HG02571 (cell line): ENCODE data around the gene AMER1.
A peak's percentile ranks its signal among the peaks of the same experiment; 100 is the strongest.
"Not testable (repeated sequence)": the region's sequence is repeated elsewhere in the genome, so short reads cannot be mapped to it uniquely, and the experiment has no call there.

Experiments
- ATAC-seq: cut with Tn5 transposase; IDR thresholded peaks from one replicate; pipeline ENCODE4 v1.9.1; 2021; ENCODE audit warnings: mild to moderate bottlenecking, moderate library complexity; ENCODE audit not compliant: unreplicated experiment

AMER1 gene

GRCh38 chrX:64205441-64205734 lies at the start of gene AMER1:
Gene AMER1 (minus strand): TSS chrX:64205708. CDS start chrX:64193286, 12,422 bp downstream.
- peak; percentile 38 for ATAC-seq

DNA sequence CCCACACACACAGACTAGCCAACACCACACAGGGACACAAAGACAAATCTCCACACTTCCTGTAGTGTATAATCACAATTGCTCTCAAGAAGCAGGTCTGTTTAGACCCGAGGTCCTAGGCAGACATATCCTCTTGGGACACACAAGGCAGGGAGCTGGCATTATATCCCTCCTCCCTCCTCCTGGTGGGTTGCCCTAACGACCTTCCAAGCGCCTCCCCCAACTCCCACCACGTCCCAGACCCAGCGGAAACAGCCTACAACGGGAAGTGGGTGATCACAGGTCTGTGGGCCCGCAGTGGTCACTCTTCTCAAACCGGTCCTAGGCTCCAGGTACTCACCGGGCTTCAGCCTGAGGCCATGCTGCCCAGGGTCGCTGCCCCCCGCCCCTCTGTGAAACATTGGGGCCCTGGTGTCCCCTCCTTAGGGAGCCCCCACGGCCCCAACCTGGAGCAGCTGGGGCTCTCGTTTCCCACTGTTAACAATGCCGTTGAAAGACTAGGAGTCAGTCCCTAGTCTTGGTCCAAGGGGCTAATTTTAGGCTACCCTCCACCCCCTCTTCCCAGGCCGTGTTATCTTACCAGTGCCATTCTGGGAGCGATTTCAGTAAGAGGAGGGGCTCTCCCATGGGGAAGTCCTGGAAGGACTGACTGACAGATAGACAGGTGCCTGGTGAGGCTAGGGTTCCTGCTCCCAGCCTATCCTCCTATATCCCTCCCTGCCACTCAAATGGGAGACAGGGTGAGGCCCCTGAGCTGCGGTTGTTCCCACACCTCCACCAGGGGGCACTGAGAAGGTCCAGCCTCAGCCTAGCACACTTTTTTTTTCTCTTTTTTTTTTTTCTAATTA lies 24.8 kb upstream of the AMER1 start, which contains the start of gene ASB12:
Gene ASB12 (minus strand): TSS at position 485 of the 848 bp plus-strand sequence. CDS start 4,957 bp downstream, outside the sequence.
- no peak for ATAC-seq

DNA sequence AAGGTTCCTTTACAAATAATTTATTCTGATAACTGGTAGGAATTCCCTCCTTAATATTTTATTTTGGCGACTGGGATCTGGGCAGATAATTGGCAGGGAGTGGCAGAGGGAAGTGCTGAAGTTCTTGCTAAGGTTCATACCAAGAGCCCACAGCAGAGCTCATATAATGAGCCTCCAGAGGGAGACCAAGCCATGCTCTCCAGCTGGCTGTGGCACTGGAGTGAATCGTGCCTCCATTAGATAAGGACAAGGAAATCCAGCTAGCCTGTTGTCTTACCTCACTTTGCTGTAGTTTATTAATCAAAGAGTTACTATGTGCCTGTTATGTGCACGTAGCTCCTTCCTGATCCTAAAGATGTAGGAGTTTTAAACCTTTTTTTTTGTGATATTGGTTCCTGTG lies 23.6 kb upstream of the AMER1 start:
- no peak for ATAC-seq

GRCh38 chrX:64218023-64218422 lies 12.5 kb upstream of the AMER1 start:
- no peak for ATAC-seq

DNA sequence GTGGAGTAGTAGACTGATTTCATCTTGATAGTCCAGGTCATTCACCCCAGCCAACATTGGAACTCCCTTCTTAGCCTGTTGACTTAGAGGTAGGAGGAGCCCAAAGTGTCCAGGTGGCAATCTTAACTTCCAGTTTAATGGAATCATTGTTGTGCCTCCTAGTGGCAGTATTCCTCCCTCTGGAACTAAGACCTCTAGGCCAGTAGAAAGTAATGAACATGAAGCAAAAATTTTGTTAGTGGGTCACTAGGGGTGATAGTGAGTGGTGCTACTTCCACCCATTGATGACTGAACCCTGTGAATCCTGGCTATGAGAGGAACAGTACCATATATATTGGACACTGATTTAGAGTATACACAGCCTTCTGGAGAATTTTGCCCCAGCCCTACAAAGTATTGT lies 8.5 kb upstream of the AMER1 start:
- ATAC-seq = not testable (repeated sequence)

GRCh38 chrX:64206556-64207162 lies 1.2 kb upstream of the AMER1 start:
- no peak for ATAC-seq

DNA sequence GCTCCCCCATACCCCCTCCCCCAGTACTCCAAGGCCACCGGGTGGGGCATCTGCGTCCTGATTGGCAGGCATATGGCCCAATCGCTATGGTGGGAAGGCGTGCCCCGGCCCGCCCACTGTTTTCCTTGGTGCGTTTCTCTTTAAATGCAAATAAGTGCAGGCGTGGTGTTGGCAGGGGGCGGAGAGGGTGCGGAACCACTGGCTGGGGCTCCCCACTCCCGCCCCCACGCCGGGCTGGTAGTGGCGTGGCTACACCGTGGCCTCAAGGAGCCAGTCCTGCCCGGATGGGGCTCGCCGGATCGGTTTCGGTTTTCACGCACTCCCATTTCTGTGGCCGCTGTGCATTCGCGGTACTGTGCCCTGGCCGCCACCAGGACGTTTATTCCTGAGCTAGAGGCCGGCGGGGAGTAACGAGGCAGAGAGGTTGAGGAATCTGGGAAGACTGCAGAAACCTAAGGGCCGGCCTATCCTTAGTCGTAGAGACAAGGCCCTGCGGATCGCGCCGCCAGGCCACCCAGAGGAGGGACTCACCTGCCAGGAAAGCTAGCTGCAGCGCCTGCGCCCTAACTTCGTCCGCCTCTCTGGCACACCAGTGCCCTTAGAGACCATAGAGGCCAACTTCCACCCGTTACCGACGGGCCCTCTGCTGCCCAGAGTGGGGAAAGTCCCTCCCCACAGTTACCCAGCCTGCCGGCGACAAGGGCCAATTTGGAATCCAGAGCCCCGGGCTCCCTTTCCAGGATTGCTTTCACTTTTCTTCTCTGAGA lies 410 bp upstream of the AMER1 start:
- peak; percentile 90 for ATAC-seq

DNA sequence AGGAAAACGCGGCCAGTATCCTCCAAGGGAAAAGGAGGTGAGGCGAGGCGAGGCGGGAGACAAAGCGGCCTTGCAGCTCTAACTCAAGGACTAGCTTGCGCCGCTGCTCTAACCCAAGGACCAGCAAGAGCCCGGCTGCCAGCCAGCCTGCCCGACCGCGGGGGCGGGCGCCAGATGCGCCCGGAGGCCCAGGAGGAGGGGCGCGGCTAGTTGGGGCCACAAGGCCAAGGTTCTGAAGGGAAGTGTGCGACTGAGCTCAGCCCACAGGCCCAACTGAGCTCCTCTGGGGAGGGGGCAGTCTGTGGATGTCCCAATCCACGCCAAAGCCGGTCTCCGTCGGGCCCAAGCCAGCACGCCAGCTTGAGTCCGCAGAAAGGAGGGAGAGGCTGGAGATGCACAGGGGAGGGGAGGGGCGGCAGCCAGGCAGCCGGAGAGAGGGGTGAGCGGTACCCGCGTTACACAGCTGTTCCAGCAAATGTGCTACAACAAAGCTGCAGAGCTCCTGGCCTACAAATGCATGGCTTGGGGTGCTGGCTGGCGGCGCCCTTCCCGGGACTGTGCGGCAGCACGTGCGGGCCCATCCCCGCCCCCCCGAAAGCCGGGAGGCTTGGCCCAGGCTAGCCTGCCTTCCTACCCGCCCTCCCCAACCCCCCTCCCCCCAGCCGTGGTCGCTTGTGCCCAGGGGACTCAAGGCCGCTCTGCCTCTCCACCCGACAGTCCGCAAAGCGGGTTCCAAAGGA lies 637 bp downstream of the AMER1 start:
- peak; percentile 5 for ATAC-seq

DNA sequence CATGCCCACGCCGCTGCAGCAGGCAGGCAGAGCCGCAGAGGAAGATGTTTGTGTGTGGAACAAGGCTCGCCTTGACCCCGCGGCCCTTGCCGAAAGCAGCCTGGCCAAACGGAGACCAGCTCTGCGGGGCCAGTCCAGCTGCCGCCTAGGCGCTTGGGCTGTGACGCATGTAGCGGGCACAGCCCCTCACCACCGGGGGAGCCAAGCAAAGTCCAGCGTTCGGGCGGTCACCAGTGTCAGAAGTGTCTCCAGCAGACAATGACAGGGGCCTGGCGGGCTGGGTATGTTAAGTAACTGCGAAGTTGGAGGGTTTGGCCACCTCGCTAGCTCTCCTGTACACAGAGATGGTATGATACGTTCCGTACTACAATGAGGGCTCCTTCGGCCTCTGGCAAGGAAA lies 1.3 kb downstream of the AMER1 start:
- no peak for ATAC-seq

DNA sequence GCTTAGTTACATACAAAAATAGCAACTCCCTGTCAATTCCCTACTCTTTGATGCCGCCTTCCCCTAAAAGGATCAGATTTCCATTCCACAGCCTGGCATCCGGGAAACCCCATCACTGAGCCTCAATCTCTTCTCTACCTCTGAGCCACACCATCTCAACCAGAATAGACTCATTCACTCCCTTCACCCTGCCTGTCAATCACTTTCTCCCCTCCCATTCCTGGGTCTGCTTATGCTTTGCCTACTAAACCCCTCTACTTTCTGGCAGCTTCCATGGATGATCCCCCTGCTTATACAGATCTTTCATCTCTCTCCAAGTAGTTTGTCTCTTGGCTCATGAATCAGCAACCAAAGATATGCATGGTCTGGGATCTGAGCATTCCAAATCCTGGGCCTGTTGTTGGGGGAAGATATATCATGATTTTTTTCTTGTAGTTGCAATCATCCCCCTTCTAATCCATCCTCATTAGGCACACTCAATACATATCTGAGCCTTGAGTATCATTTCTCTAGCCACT lies 2.6 kb downstream of the AMER1 start:
- ATAC-seq = no peak

DNA sequence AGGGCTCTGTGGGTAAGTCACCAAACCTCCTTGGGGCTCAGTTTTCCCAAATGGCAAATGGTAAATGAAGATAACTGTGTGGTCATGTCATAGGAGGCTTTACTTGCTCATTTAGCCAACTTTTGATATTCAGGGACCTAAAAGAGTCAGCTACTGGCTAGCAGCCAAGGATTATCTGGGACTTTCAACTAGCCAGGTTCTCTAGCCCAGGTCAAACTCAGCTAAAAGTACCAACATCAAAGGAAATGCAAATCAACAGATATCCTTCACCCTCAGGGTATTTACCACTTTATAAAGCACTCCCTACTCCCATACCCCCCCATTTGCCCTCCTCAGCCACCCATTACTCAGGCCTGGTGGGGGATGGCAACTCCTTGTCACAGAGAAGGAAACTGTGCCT lies 7.5 kb downstream of the AMER1 start:
- ATAC-seq = no peak

GRCh38 chrX:64196606-64197005 lies 8.9 kb downstream of the AMER1 start:
- ATAC-seq = no peak

DNA sequence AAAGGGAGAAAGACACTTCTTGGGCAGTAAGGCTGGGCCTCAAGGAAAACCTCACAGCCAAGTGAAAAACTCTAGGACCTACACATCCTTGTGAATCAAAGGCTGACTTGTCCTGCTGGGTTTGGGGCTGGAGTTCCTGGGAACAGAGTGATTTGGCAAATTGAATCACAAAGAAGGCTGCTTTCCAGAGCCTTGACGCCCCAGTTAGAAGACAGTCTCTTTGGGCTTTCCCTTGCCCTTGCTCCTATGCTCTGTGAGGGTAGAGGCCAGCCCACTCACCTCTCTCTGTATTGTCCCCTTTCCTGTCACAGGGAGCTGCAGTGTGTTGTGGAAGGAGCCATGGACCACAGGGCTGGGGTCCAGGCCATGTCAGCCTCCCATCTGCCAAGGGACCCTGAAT lies 9.6 kb downstream of the AMER1 start:
- ATAC-seq = no peak

DNA sequence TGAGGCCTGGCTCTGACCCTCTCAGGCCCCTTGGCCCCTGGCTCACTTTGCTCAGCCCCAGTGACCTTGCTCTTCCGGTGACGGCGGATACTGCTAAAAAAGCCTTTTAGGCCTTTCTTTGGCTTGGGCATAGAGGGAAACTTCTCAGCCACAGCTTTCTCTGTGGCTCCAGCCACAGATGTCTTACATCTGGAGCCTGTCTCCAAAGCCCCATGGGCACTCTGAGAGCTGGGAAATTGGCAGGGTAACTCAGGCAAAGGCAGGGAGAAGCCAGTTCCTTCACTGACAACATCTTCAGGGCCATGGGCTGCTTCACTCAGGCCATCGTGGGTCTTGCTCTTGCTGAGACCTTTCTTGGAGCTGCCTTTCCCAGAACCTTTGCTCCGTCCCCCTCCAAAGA lies 12.8 kb downstream of the AMER1 start:
- no peak for ATAC-seq

DNA sequence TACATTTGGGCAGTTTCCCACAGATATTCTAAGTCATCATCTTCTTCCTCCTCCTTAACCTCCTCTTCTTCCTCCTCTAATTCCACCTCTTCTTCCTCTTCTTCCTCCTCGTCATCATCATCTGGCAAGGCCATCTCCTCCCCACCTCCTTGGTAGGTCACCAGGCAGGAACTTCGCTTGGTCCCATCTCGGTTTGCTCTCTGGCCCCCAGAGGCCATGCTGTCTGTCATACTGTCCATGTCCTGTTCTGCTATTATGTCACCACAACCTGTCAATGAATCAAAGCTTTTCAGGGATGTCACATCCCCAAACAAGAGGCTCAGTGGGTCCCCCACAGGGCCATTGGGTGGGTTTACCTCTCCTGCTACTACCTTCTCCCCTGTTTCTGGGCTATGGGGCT lies 13.5 kb downstream of the AMER1 start:
- ATAC-seq = no peak

GRCh38 chrX:64191281-64192010 lies 14.1 kb downstream of the AMER1 start:
- no peak for ATAC-seq

- no peak for ATAC-seq
These were observed 15.3 kb downstream of the AMER1 start for GRCh38 chrX:64190136-64190740.

GRCh38 chrX:64188901-64189300 lies 16.6 kb downstream of the AMER1 start:
- ATAC-seq = no peak

- ATAC-seq = no peak
These were observed 17.8 kb downstream of the AMER1 start for GRCh38 chrX:64187762-64188150.
